B cell (primary cell): ENCODE data around the gene MRPS34. TPM values are rescaled to one million over a fixed set of nuclear protein-coding genes. Genes with fewer than 3 reads are reported as not detected.

ENCODE experiments used
- ATAC-seq: fragments of 200-7000 bp; cut with Tn5 transposase; one replicate; pipeline ENCODE4 v1.10.0; 2021; ENCODE audit warnings: low read depth, mild to moderate bottlenecking, moderate number of reproducible peaks, moderate library complexity
- CTCF ChIA-PET: fragments of 350-600 bp; sonication (Branson Sonifier 250); formaldehyde crosslinking; loops from one replicate; lab custom pipeline; 2021; ENCODE audit warnings: antibody characterized with exemption, inconsistent platforms; lab: Charles Lee
- POLR2A ChIA-PET: fragments of 350-600 bp; sonication (Branson Sonifier 250); formaldehyde crosslinking; loops from one replicate; lab custom pipeline; 2021; ENCODE audit warnings: antibody characterized with exemption; lab: Charles Lee
- DNase-seq: peaks from one replicate; pipeline ENCODE4 v3.0.0; 2013
- H2AFZ ChIP-seq: 2 replicates; pipeline ENCODE4 v1.6.1; 2012; ENCODE audit warnings: mild to moderate bottlenecking, low read depth, low read length; ENCODE audit not compliant: insufficient read depth, poor library complexity, severe bottlenecking
- H3K27ac ChIP-seq, 2 donors: 1 replicate in 1 of 2; 2 replicates in 1 of 2; pipeline ENCODE4 v1.5.1; 2012 to 2013; ENCODE audit warnings: low read length in 2 of 2, mild to moderate bottlenecking in 2 of 2, moderate library complexity in 1 of 2
- H3K27me3 ChIP-seq, 4 experiments: fragments of 200-600 bp in 1 of 4; sonication (generic) in 1 of 4; replicated peaks in 1 of 4; 1 replicate in 2 of 4; 2 replicates in 2 of 4; pipeline versions ENCODE4 v1.6.1 to v1.7.0; 2013 to 2016; ENCODE audit warnings: low read length in 3 of 4, mild to moderate bottlenecking in 2 of 4, mixed read lengths in 1 of 4, moderate library complexity in 1 of 4; ENCODE audit not compliant: insufficient read depth in 4 of 4, control insufficient read depth in 3 of 4; ENCODE audit errors: control extremely low read depth in 1 of 4
- H3K36me3 ChIP-seq, 2 experiments: replicated peaks in 1 of 2; 1 replicate in 1 of 2; 2 replicates in 1 of 2; pipeline versions ENCODE4 v1.6.1 to v1.7.1; 2013; ENCODE audit warnings: low read length in 1 of 2; ENCODE audit not compliant: insufficient read depth in 2 of 2, control insufficient read depth in 1 of 2; ENCODE audit errors: control extremely low read depth in 1 of 2, extremely low read depth in 1 of 2
- H3K4me1 ChIP-seq, 2 donors: fragments of 200-600 bp in 1 of 2; sonication (generic) in 1 of 2; 1 replicate in 1 of 2; 2 replicates in 1 of 2; pipeline versions ENCODE4 v1.5.1 to v1.6.1; 2013 to 2017; ENCODE audit warnings: low read length in 2 of 2; ENCODE audit not compliant: control insufficient read depth in 2 of 2, insufficient read depth in 2 of 2
- H3K4me2 ChIP-seq: replicated peaks from 2 replicates; pipeline ENCODE3; 2012; ENCODE audit warnings: mild to moderate bottlenecking, low read depth, low read length; ENCODE audit not compliant: poor library complexity, severe bottlenecking
- H3K4me3 ChIP-seq, 5 experiments: fragments of 200-600 bp in 1 of 5; sonication (generic) in 1 of 5; 1 replicate in 3 of 5; 2 replicates in 2 of 5; pipeline versions ENCODE4 v1.5.1 to v1.7.0; 2011 to 2016; ENCODE audit warnings: low read length in 4 of 5, mild to moderate bottlenecking in 4 of 5, low read depth in 2 of 5, control low read depth in 1 of 5, moderate library complexity in 1 of 5; ENCODE audit not compliant: insufficient read depth in 1 of 5; ENCODE audit errors: control extremely low read depth in 1 of 5, extremely low read depth in 1 of 5
- H3K79me2 ChIP-seq: fragments of 200-600 bp; sonication (generic); one replicate; pipeline ENCODE4 v1.6.0; 2016; ENCODE audit warnings: low read length; ENCODE audit not compliant: control insufficient read depth, insufficient read depth
- H3K9ac ChIP-seq: fragments of 200-600 bp; sonication (generic); 2 replicates; pipeline ENCODE4 v1.6.1; 2017; ENCODE audit warnings: mild to moderate bottlenecking, low read length, moderate library complexity
- H3K9me3 ChIP-seq, 3 donors: one replicate each; pipeline versions ENCODE4 v1.6.1 to v1.7.1; 2013; ENCODE audit warnings: low read length in 2 of 3; ENCODE audit not compliant: control insufficient read depth in 2 of 3, insufficient read depth in 1 of 3; ENCODE audit errors: control extremely low read depth in 1 of 3
- H4K20me1 ChIP-seq: 2 replicates; pipeline ENCODE4 v1.6.0; 2012; ENCODE audit warnings: mild to moderate bottlenecking, low read length; ENCODE audit not compliant: insufficient read depth, control insufficient read depth, poor library complexity, severe bottlenecking
- H3K27ac Mint-ChIP-seq: one replicate; pipeline ENCODE4 v1.8.0; 2021; ENCODE audit warnings: mixed read lengths
- H3K27me3 Mint-ChIP-seq: one replicate; pipeline ENCODE4 v1.8.0; 2021; ENCODE audit warnings: mixed read lengths
- H3K4me1 Mint-ChIP-seq: one replicate; pipeline ENCODE4 v1.8.0; 2021; ENCODE audit warnings: mixed read lengths
- H3K4me3 Mint-ChIP-seq: one replicate; pipeline ENCODE4 v1.8.0; 2021; ENCODE audit warnings: mixed read lengths
- H3K9me3 Mint-ChIP-seq: one replicate; pipeline ENCODE4 v1.8.0; 2022; ENCODE audit warnings: mixed read lengths; ENCODE audit not compliant: insufficient read depth
- CTCF ChIP-seq: fragments of 200-600 bp; IDR thresholded peaks from one replicate; pipeline ENCODE4 v1.8.0; 2022; ENCODE audit warnings: antibody characterized with exemption, mild to moderate bottlenecking
- EZH2 ChIP-seq: IDR thresholded peaks from 2 replicates; pipeline ENCODE4 v1.6.1; 2012; ENCODE audit warnings: borderline replicate concordance, low read depth, mild to moderate bottlenecking, moderate library complexity, low read length; ENCODE audit not compliant: insufficient read depth, poor library complexity, severe bottlenecking
- WGBS: methylation state at CpG from one replicate; pipeline ENCODE4 v1.1.5; 2013; ENCODE audit warnings: missing lambda C conversion rate; ENCODE audit not compliant: insufficient coverage; 5-methylcytosine and 5-hydroxymethylcytosine counted together
- intact Hi-C: fragments of 100-400 bp; cut with micrococcal nuclease; formaldehyde crosslinking; loops from one replicate; pipeline ENCODE4 v1.10.0; 2022
- polyA plus RNA-seq: library from polyadenylated mRNA; depleted of rRNA; stranded (reverse); fragments of >200 nt; gene quantifications from 2 replicates; pipeline ENCODE4 v1.2.3, GENCODE V29; 2012
- total RNA-seq, 2 donors: library from RNA; stranded (reverse); fragments of 120-200 nt in 1 of 2; gene quantifications; 1 replicate in 1 of 2; 2 replicates in 1 of 2; pipeline versions ENCODE4 v1.2.3 to v1.2.4, GENCODE V29; 2013 to 2022

The MRPS34 gene
- total and polyA plus RNA-seq, 2 donors (not counting 1 experiment from before 2014, with no cell fraction given), result 44.6 to 55.2 TPM

GRCh38 chr16:1764971-1765370 is 8.0 kb downstream of the MRPS34 start:
- H3K27ac ChIP-seq, result no peak overlapping the region
- DNase-seq (no peak), ATAC-seq (no peak)
- CTCF ChIA-PET, result interaction anchor here (0.9 kb wide), 1 partner anchor 59 kb away, joined by 5 read pairs; the partner anchor contains the start of gene MAPK8IP3
- no peak overlapping the region for H3K27ac Mint-ChIP-seq
- no peak overlapping the region for H3K4me3 ChIP-seq
- H3K4me3 Mint-ChIP-seq, result no peak overlapping the region
- TF ChIP-seq CTCF (no peak), EZH2 (no peak)
- peaks cover under 1% of the 10 kb centered on the region for H3K4me1 Mint-ChIP-seq
- intact Hi-C loops, result no loop called here
- peaks cover 0 to 4% (median 0%) of the 10 kb centered on the region in 3 donors for H3K9me3 ChIP-seq
- H3K4me1 ChIP-seq, result peaks cover 0 to under 1% of the 10 kb centered on the region in 2 donors
- WGBS, result 93% methylated on average over 19 of the region's 21 CpGs
- POLR2A ChIA-PET, result no interaction called here
- no peaks in the 10 kb centered on the region for H3K79me2 ChIP-seq
- no peaks in the 10 kb centered on the region for H3K9me3 Mint-ChIP-seq
- no peaks in the 10 kb centered on the region for H3K27me3 ChIP-seq
- no peaks in the 10 kb centered on the region for H3K27me3 Mint-ChIP-seq
- peaks cover 0 to 77% of the 10 kb centered on the region in 2 experiments for H3K36me3 ChIP-seq
- H2AFZ ChIP-seq, result no peak overlapping the region
- H4K20me1 ChIP-seq, result peaks cover 11% of the 10 kb centered on the region
- H3K4me2 ChIP-seq, result no peak overlapping the region
- H3K9ac ChIP-seq, result no peak overlapping the region

GRCh38 chr16:1763521-1764511 is 9.1 kb downstream of the MRPS34 start:
- Histone ChIP-seq H3K27me3 (no peaks in the 10 kb centered on the region), H3K4me3 (no peak overlapping the region), H3K4me1 (no peaks in the 10 kb centered on the region), H4K20me1 (peaks cover 4% of the 10 kb centered on the region), H3K27ac (no peak overlapping the region), H2AFZ (no peak overlapping the region), H3K9ac (no peak overlapping the region), H3K36me3 (peaks cover 0 to 80% of the 10 kb centered on the region in 2 experiments), H3K79me2 (no peaks in the 10 kb centered on the region), H3K9me3 (peaks cover 0 to 4% (median 0%) of the 10 kb centered on the region in 3 donors), H3K4me2 (no peak overlapping the region)
- no peaks in the 10 kb centered on the region for H3K9me3 Mint-ChIP-seq
- CTCF ChIA-PET, result no interaction called here
- WGBS, result 95% methylated on average over 55 of the region's 81 CpGs
- DNase-seq (no peak), ATAC-seq (no peak)
- no peaks in the 10 kb centered on the region for H3K4me1 Mint-ChIP-seq
- POLR2A ChIA-PET, result no interaction called here
- no peak for TF ChIP-seq EZH2
- TF ChIP-seq CTCF, result no peak
- no peak overlapping the region for H3K27ac Mint-ChIP-seq
- H3K4me3 Mint-ChIP-seq, result no peak overlapping the region
- intact Hi-C loops, result no loop called here
- no peaks in the 10 kb centered on the region for H3K27me3 Mint-ChIP-seq
